Parathyroid adenoma (tissue), 2 donors: ENCODE measurements around the gene IQUB.

Source experiments
- H2AFZ ChIP-seq: fragments of 300-600 bp; sonication (generic); one replicate; pipeline ENCODE4 v1.7.0; 2017; ENCODE audit warnings: antibody characterized with exemption, mild to moderate bottlenecking
- H3K27ac ChIP-seq: fragments of 300-600 bp; sonication (generic); one replicate; pipeline ENCODE4 v1.7.0; 2017
- H3K27me3 ChIP-seq: fragments of 300-600 bp; sonication (generic); one replicate; pipeline ENCODE4 v1.7.0; 2017; ENCODE audit warnings: low read length; ENCODE audit not compliant: control insufficient read depth, insufficient read depth
- H3K36me3 ChIP-seq: fragments of 300-600 bp; sonication (generic); one replicate; pipeline ENCODE4 v1.7.0; 2017; ENCODE audit warnings: low read length; ENCODE audit not compliant: control insufficient read depth, insufficient read depth
- H3K4me1 ChIP-seq: fragments of 300-600 bp; sonication (generic); one replicate; pipeline ENCODE4 v1.7.0; 2017; ENCODE audit warnings: control low read depth
- H3K4me2 ChIP-seq: fragments of 300-600 bp; sonication (generic); one replicate; pipeline ENCODE4 v1.7.0; 2017; ENCODE audit warnings: low read length
- H3K4me3 ChIP-seq: fragments of 300-600 bp; sonication (generic); one replicate; pipeline ENCODE4 v1.7.0; 2017; ENCODE audit warnings: low read depth, low read length
- H3K79me2 ChIP-seq: fragments of 300-600 bp; sonication (generic); one replicate; pipeline ENCODE4 v1.7.0; 2017; ENCODE audit warnings: control low read depth
- H3K9ac ChIP-seq: fragments of 300-600 bp; sonication (generic); one replicate; pipeline ENCODE4 v1.7.0; 2017; ENCODE audit warnings: mild to moderate bottlenecking
- H3K9me3 ChIP-seq: fragments of 300-600 bp; sonication (generic); one replicate; pipeline ENCODE4 v1.7.0; 2017; ENCODE audit warnings: low read length; ENCODE audit not compliant: control insufficient read depth
- TF ChIP-seq, protein P1 (sequence below): fragments of 300-600 bp; sonication (generic); IDR thresholded peaks from one replicate; pipeline ENCODE4 v1.7.0; 2017; ENCODE audit warnings: antibody characterized with exemption, mild to moderate bottlenecking
- donor health status: primary hyperparathyroidism.

The IQUB gene

DNA sequence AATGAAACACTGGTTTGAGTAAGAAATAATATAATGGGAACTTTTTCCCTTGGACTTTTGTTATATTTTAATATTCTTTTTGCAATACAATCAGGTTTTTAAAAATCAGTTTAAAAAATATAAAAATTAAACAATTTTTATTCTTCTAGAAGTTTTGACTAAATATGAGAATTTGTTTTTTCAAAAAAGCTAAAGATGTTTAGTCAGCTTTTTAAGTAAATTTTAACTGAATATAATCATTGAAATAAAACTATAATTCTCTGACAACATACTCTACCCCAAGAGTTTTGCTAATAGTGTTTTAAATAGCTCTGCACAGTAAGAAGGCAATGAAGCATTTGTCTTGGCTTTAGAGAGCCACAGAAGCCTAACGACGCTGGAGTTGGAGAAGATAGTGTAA, 70.5 kb downstream of the IQUB start:
- H2AFZ ChIP-seq, result no peak overlapping the region
- TF ChIP-seq, protein P1, sequence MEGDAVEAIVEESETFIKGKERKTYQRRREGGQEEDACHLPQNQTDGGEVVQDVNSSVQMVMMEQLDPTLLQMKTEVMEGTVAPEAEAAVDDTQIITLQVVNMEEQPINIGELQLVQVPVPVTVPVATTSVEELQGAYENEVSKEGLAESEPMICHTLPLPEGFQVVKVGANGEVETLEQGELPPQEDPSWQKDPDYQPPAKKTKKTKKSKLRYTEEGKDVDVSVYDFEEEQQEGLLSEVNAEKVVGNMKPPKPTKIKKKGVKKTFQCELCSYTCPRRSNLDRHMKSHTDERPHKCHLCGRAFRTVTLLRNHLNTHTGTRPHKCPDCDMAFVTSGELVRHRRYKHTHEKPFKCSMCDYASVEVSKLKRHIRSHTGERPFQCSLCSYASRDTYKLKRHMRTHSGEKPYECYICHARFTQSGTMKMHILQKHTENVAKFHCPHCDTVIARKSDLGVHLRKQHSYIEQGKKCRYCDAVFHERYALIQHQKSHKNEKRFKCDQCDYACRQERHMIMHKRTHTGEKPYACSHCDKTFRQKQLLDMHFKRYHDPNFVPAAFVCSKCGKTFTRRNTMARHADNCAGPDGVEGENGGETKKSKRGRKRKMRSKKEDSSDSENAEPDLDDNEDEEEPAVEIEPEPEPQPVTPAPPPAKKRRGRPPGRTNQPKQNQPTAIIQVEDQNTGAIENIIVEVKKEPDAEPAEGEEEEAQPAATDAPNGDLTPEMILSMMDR, result no peak
- H3K9ac ChIP-seq, result no peak overlapping the region
- no peak overlapping the region for H3K27ac ChIP-seq
- H3K79me2 ChIP-seq, result no peaks in the 10 kb centered on the region
- no peaks in the 10 kb centered on the region for H3K9me3 ChIP-seq
- H3K4me1 ChIP-seq, result no peaks in the 10 kb centered on the region
- peaks cover 3% of the 10 kb centered on the region for H3K36me3 ChIP-seq
- H3K27me3 ChIP-seq, result no peaks in the 10 kb centered on the region
- no peak overlapping the region for H3K4me3 ChIP-seq
- H3K4me2 ChIP-seq, result no peak overlapping the region

DNA sequence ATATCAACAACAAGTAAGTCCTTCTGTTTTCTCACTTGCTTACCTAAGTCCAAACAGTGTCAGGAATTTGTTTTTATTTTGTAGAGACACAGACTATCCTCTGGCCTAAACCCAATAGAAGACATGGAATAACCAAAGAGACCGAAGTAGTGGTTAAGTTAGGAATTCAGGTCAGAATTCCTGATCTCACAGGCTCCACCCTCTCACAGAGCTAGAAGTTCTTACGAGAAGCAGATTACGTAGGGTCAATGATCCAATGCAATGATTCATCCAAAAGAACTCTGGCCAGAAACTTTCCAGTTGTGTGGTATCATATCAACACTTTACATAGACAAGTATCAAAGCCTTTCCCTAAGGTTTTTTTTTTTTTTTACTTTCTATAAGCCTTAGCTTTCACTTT, 73.8 kb downstream of the IQUB start:
- Histone ChIP-seq H3K27ac (no peak overlapping the region), H3K4me3 (no peak overlapping the region), H3K36me3 (peaks cover 3% of the 10 kb centered on the region), H3K79me2 (no peaks in the 10 kb centered on the region), H3K4me2 (no peak overlapping the region), H3K9me3 (no peaks in the 10 kb centered on the region), H3K4me1 (no peaks in the 10 kb centered on the region), H3K27me3 (no peaks in the 10 kb centered on the region), H2AFZ (no peak overlapping the region), H3K9ac (no peak overlapping the region)
- TF ChIP-seq, protein P1, result no peak

DNA sequence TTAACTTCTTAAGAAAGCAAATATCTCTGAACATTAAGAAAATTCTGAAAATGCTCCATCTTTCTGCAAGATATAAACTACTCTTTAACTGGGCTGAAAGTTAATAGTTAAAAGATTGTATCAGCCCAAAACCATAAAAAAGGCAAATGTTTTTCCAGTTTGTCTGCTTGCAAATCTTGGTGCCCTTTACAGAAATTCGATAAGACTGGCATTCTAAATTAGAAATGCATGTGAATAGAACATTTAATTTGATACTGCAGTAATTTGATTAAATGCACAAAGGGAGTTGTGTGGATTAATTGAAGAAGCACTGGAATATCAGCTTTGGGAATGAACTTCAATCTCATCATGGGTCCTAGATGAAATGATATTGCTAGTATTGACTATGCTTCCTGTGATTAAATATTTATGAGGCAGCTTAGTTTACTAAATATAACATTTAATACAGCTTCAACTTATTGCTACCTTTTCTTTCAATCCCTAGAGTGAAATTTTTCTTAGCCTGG, 78.4 kb downstream of the IQUB start:
- Histone ChIP-seq H3K27me3 (no peaks in the 10 kb centered on the region), H3K36me3 (peaks cover under 1% of the 10 kb centered on the region), H3K4me1 (no peaks in the 10 kb centered on the region), H3K9me3 (peaks cover 3% of the 10 kb centered on the region), H3K79me2 (no peaks in the 10 kb centered on the region), H2AFZ (no peak overlapping the region), H3K27ac (no peak overlapping the region), H3K4me3 (no peak overlapping the region), H3K4me2 (no peak overlapping the region), H3K9ac (no peak overlapping the region)
- TF ChIP-seq, protein P1, result no peak

DNA sequence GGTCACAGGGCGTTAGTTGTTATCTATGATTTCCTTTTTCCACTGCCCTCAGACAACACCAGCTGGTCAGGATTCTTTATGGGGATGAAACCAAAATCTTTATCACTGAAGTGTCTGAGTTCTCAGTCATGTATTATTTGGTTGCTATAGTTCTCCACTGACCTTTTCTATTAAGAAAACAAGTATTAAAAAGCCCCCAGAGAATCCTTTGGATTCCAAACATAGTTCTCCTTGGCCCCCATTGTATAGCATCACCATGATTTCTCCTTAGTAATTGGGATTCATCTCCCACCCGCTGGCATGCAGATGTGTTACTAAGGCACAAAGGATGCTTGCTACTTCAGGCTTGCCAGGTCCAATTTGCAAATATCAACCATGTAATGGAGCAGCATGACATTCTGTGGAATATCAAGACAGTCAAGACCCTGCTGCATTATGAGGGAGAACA, 94.3 kb downstream of the IQUB start:
- Histone ChIP-seq H3K79me2 (no peaks in the 10 kb centered on the region), H3K9ac (no peak overlapping the region), H3K4me2 (no peak overlapping the region), H3K9me3 (no peaks in the 10 kb centered on the region), H3K36me3 (no peaks in the 10 kb centered on the region), H2AFZ (no peak overlapping the region), H3K27ac (no peak overlapping the region), H3K4me3 (no peak overlapping the region), H3K27me3 (no peaks in the 10 kb centered on the region), H3K4me1 (no peaks in the 10 kb centered on the region)
- TF ChIP-seq, protein P1, result no peak

DNA sequence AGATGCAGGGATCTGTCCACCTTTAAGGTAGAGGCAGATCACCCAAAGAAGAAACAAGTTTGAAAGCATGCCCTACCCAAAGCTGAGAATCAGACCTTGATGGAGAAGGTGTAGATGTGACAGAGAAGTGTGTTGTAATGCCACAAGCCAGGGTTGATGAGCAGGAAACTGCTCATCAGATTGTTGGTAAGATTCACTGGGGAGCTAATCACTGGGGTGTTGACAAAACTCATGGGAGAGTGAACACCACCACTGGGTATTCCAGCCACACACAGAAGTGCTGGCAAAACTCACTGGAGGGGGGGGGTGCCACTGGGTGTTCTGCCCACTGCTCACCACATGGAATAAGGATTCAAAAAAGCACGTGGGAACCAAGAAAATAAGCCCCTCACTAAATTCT, 95.2 kb downstream of the IQUB start:
- Histone ChIP-seq H3K4me2 (no peak overlapping the region), H2AFZ (no peak overlapping the region), H3K4me3 (no peak overlapping the region), H3K9me3 (no peaks in the 10 kb centered on the region), H3K27ac (no peak overlapping the region), H3K36me3 (no peaks in the 10 kb centered on the region), H3K9ac (no peak overlapping the region), H3K79me2 (no peaks in the 10 kb centered on the region), H3K27me3 (no peaks in the 10 kb centered on the region), H3K4me1 (no peaks in the 10 kb centered on the region)
- TF ChIP-seq, protein P1, result no peak
